ENCODE data around the gene NAXD. TPM values are rescaled to one million over a fixed set of nuclear protein-coding genes. Genes with fewer than 3 reads are reported as not detected.
"Not testable (repeated sequence)": the region's sequence is repeated elsewhere in the genome, so short reads cannot be mapped to it uniquely, and the experiment has no call there.

The NAXD gene
- total RNA-seq, 1 experiment from 2014 or later, result 22.8 TPM

DNA sequence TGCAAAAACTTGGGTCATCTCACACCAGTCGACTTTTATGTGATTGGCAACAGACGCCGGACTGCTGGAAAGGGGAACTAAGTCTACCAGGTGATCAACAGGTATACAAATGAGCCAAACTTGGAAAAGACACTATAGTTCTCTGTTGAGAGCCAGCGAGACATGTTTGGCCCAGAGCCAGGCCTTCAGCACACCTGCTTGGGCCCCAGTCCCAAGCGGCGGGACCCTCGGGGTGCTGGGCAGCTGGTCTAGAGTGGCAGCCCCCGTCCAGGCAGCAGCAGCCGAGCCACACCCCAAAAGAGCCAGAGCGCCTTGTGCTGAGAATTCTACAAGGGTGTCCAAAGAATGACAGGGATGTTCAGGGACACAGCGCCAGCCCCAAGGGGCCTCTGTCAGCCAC, 28.0 kb downstream of the NAXD start:
- DNase-seq (ENCODE audit: low read depth), result no peak

DNA sequence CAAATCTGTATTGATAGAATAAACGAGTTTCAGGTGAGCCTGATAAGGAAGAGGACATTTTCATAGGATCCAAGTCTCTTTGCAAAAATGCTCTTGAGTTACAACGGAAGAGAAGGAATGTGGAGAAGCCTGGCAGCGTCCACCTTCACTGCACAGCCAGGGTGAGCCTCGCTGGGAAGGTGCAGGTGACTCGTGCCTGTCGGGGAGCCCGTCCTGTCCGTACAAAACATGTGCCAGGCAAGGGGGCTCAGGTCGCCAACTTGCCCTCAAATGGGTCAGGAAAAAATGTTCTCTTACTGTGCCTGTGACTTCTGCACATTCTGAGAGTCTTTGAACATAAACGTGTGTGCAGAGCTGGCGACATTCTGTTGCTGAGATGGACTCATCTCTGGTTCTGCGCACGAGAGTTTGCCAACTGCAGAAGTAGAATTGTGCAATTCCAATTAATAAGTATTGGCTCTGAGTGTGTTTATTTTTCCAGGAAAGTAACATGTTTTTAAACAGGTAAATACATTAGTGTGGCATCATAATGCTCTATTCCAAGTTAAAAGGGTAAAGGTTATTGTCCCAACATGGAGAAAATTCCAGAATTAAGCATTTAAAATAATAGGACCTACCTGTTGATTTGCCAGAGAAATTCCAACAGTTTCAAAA, 28.6 kb downstream of the NAXD start:
- DNase-seq (ENCODE audit: low read depth), result no peak

DNA sequence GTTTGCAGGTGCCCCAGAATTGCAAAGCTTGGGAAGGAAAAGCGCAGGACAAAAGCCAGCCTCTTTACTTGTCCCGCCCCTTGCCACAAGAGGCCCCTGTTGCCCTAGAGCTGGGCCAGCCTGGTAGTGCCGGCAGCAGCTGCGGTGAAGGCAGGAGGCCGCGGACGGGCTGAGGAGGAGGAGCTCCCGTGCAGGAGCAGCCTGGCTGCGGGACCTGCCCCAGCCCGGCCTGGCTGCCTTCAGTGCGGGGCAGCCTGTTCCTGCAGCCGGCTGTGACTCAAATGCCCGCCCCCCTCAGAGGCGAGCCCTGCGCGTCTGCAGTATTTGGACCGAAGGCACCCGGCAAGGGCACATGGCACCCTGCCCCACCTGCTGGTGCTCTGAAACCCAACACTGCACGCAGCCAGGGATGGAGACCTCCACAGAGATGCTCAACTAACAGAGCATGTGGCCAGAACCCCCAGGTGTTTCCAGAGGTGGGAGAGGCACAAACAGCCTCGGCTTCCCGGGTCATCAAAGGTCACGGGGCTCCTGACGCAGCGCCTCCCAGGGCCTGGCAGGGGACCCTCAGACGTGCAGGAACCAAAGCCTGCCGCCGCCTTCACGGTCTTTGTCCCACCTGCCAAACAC, 29.7 kb downstream of the NAXD start:
- DNase-seq (ENCODE audit: low read depth), result no peak

DNA sequence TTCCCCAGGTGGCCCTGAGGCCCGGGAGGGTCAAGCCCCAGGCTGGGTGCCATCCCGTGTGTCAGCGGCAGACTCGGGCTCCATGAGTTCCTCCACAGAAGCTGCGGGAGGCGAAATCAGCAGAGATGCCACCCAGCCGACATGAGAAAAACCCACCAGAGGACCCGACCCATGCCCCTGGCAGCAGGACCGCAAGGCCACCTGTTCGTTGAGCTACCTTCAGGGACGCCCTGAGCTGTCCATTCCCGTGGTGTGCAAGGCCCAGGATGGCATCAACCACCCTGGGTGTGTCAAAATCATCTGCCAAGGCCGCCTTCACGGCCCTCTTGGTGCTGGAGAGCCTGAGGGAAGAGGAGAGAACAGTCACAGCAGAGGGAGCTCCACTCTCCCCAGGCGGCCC, 30.4 kb downstream of the NAXD start:
- no peak for DNase-seq (ENCODE audit: low read depth)

DNA sequence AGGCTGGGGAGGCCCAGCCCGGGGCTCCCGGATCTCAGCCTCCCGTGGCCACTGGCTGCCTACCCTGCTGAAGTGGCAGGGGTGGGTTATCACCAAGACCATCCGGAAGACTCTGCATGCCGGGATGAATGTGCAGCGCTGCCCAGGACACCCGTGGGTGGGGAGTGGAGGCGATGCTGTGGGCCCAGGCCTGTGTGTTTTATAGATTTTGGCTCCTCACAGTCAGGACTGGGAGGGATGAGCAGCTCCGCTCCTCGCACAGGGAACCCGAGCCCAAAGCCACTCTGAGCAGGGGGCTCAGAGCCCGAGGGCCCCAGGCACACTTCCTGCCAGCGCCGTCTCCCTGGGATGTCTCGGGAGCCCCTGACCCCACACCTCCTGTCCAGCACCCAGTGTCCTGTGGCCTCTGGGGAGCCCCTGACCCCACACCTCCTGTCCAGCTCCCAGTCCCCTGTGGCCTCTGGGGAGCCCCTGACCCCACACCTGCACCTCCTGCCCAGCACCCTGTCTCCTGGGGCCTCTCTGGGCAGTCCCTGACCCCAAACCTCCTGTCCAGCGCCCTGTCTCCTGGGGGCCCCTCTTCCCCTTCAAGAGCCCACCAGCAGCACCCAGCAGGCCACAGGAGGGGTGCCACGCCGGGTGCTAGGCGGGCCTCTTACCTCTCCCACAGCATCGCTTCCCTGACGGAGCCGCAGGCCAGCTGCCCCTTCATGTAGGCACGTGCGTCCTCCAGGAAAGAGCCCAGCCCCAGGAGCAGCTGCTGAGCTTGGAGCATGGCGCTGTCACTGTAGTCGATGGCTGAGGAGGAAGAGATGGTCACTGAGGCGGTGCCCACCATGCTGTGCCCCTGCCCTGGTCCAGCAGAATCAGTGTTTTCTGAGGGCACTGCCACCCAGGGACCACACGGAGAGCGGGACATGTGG, 31.4 kb downstream of the NAXD start:
- DNase-seq (ENCODE audit: low read depth), result no peak

DNA sequence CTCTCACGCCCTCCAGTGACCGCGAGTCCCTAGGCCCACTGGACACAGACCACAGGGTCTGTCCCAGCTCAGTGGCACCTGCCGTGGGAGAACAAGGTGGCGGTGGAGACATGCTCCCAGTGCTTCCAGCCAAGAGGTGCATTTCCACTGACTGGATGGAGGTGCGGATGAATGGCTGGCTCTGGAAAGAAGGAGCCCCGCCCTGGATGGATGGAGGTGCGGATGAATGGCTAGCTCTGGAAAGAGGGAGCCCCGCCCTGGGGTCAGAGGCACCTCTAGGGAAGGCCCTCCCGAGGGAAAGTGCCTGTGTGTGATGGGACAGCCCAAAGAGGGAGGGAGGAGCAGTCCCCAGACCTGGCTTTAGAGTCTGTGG, 32.0 kb downstream of the NAXD start:
- DNase-seq (ENCODE audit: low read depth), result no peak

DNA sequence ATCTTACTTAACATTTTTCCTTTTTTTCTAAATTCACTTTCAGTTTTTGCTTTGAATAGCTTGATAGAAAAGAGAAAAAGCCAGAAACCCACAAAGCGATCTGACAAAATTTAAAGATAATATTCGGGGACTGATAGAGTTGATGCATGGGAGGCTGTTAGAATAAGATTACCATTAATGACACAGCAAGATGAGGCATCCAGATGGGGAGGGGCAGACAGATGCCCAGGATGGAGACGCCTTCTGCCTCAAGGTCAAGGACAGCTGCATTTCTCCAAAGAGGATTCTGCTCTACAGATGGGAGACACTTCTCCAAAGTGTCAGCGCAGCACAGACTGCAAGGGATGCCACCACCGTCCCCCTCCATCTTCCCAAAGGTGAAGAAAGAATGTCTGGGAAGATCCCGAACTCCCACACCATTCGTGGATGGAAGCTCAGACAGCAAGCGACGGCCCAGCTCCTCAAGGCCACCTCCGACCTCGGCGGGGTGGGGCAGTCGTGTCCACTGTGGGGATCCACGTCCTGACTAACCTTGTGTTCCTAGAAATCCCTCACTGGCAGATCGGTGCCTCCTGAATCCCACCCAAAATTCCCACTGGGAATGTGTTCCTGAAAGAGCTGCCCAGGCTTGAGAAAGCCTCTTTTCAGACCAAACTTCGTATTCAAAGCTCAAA, 32.9 kb downstream of the NAXD start:
- DNase-seq (ENCODE audit: low read depth), result no peak

DNA sequence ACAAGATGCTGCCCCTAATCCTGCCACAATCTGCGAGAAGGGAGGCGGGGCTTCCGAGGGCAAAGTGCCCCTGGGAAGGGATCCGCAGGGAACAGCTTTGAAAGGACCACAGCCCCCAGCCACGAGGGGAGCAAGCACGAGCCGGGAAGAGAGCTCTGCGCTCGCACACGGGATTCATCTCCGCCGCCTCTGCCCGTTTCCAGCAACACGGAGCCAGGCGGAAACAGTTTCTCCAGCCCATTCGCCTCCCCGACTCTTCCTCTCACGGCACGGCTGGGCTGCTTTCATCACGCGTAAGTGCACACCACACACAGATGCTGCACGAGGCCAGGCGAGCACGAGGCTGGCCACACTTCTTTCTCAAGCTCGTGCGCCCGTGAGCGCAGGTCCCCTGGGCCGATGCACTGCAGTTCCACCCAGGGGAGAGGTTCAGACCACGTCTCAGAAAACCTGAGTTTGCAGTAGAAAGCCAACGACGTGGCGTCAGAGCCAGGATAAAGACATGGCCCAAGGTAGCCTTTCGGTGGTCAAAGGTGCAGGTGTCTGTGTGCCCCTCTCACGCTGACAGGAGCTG, 33.6 kb downstream of the NAXD start:
- DNase-seq (ENCODE audit: low read depth), result no peak

DNA sequence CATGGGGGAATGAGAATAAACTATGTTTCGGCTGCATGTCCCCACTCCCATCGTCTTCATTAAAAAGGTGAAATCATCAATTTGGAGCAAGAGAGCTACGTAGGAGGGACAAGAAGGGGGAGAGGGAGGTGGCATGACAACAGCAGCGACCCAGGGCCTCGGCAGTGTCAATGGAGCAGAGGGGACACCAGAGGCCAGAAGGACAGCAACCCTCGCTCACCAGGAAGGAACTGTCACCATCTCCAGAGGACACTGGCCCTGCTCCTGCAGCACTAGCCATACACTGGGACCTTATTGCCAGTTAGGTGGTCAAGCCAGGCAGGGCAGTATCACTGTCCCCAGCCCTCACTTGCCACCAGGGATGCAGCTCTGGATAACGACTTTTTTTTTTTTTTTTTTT, 34.2 kb downstream of the NAXD start:
- no peak for DNase-seq (ENCODE audit: low read depth)

DNA sequence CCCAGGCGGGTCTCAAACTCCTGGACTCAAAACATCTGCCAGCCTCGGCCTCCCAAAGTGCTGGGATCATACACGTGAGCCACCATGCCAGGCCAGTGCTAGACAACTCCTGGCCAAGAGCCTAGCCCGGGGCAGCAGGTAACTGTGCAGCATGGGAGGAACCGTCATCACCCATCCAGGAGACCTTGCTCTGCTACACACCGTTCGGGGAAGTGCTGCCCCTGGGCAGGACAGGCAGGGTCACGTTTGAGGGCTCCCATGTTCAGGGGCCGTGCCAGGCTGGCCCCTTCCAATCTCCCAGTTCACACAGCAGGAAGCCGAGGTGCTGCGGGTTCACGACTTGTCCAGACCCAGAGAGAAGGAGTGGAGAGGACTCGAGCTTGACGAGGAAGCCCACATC, 35.1 kb downstream of the NAXD start:
- no peak for DNase-seq (ENCODE audit: low read depth)

DNA sequence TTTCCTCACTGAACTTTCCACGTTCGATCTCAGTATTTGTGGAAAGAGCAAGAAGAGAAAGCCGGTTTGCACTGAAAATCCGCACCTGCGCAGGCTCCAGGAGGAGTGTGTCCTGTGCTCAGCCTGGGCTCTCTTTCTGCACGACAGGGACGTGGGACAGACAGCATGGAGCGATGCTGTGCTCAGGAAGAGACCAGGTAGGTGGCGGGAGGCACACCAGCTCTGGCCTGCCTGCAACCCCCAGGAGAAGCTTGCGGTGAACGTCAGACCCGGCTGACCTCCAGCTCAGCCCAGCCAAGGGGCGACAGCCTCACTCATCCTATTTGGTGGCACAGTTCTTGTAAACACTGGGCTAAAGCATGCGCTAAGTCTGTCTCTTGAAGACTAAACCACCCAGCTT, 35.9 kb downstream of the NAXD start:
- DNase-seq (ENCODE audit: low read depth), result no peak

DNA sequence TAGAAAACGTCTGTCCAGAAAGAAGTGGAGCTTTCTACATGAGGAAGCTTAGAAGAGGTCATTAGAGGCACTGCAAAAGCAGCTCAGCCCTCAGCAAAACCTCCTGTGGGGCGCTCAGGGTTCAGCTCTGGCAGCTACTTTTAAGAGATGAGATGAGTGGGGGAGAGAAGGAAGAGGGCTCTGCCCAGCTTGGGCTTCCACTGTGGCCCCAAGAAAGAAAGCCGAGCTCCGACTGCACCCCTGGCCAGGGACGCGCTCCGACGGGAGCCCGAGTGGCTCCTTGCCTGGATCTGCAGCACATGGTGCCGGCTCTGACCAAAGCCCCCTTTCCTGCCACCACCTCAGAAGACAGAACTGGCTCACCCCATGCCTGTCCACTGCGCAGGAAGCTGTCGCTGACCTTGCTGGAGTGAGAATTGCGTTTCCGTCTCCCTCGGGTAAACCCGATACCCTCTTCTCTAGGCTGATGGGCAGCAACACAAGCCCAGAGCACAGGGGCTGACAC, 36.4 kb downstream of the NAXD start:
- no peak for DNase-seq (ENCODE audit: low read depth)

DNA sequence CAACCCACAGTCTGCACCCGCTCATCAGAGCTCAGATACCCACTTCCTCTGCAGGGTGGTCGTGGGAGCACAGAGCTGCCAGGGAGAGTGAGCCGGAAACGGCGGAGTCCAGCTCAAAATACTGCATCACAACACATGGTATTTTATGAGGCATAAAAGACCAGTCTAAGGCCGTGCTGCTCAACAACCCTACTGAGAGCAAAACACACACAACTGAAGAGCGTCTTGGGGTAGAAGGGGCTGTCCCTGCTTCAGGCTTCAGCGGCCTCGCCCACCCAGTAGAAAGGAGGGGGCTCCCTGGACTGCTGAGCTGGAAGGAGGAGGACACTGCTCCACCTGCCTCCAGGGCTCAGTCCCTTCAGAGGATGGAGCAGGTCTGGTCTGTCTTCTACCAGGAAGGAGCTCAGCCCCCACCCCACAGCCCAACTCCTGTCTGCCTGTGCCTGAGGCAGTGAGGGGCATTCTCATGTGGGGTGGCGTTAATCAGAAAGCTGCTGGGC, 36.9 kb downstream of the NAXD start:
- no peak for DNase-seq (ENCODE audit: low read depth)

DNA sequence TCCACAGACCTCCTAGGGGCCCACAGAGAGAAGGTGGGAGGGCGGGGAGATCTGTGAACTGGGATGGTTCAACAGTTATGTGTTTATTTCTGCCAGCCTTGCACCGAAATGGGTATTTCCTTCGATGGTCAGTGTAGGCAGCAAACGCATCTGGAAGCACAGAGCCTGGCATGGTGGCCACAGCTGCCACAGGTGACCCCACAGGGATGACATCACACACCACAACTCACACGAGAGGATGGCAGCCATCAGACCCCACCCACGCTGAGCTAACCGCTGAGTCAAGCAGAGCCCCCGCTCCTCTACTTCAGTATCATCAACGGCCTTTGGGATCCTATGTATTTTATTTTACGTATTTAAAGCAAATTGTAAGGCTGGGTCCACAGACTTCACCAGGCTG, 37.4 kb downstream of the NAXD start:
- DNase-seq (ENCODE audit: low read depth), result no peak

DNA sequence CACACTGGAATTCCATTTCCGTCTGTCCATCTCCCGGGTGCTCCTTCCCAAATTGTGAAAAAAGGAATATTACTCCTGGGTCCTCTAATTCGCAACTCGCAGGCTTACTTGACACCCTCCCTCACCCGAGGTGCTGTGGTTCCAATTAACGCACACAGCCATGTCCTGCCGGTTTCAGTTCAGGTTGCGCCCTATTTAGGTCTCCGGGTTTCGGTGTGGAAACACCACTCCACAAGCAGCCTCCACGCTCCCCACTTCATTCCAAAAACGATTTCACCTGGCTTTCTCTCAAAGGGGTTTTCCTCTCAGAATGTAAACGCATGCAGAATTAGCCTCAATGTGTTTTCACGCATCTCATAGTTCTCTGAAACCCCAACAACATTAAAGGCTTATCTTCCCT, 37.9 kb downstream of the NAXD start:
- no peak for DNase-seq (ENCODE audit: low read depth)

DNA sequence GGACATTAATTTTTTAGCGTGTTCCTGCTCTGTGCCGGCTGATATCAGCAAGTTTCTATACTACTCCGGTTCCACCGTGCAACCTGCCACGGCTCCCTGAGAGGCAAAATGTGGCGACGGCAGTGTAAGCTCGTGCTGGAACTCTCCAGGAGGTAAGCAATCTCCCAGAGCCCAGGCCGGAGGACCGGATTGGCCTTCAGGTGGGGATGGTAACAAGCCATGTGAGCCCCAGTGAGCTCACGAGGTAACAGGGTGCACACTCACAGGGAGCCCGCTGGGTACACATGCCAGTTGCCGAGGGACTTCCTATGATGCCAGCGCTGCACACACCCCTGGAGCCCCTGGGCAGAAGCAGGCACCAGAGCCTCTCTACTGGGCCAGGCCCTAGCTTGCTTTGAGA, 38.5 kb downstream of the NAXD start:
- DNase-seq (ENCODE audit: low read depth), result no peak

DNA sequence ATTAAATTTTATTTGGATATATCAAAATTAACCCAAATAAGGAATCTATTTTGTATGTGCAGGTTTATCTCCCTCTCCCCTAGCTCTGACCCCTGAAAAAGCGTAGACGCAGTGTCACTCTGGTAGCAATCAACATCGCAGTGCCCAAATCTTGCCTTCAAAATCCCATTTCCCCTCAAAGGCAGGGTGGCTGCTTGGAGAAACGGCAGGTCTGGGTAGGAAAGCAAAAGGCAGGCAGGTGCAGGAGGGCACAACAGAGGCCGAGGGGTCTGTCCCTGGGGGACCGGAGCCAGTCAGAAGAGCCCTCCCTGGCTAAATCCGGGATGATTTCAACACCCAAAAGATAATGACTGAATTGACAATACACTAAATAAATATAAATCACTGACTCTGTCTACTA, 41.9 kb downstream of the NAXD start:
- no peak for DNase-seq (ENCODE audit: low read depth)

DNA sequence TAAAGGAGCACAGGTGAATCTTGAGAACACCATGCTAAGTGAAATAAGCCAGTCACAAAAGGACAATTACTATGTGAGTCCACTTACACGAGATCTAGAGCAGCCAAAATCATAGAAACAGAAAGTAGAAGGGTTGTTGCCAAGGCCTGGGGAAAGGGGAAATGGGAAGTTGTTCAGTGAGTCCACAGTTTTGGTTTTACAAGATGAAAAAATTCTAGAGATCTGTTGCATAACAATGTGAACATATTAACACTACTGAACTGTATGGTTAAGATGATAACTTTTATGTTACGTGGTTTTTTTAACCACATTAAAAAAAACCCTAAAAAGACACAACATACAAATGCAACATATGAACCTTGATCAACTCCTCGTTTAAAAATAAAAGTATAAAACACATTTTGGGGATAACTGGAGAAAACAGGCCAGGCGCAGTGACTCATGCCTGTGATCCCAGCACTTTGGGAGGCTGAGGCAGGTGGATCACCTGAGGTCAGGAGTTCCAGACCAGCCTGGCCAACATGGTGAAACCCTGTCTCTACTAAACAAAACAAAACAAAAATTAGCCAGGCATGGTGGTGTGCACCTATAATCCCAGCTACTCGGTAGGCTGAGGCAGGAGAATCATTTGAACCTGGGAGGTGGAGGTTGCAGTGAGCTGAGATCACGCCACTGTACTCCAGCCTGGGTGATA, 43.0 kb downstream of the NAXD start:
- DNase-seq (ENCODE audit: low read depth), result not testable (repeated sequence)

DNA sequence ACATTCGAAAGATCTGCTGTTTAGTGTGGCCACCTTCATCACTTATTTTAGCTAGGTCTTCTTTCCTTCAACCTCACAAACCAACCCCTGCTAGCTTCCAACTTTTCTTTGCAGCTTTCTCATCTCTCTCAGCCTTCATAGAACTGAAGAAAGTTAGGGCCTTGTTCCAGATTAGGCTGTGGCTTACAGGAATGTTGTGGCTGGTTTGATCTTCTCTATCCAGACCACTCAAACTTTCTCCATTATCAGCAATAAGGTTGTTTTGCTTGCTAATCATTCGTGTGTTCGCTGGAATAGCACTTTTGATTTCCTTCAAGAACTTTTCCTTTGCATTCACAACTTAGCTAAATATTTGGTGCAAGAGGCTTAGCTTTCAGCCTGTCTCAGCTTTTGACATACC, 45.9 kb downstream of the NAXD start:
- no peak for DNase-seq (ENCODE audit: low read depth)

DNA sequence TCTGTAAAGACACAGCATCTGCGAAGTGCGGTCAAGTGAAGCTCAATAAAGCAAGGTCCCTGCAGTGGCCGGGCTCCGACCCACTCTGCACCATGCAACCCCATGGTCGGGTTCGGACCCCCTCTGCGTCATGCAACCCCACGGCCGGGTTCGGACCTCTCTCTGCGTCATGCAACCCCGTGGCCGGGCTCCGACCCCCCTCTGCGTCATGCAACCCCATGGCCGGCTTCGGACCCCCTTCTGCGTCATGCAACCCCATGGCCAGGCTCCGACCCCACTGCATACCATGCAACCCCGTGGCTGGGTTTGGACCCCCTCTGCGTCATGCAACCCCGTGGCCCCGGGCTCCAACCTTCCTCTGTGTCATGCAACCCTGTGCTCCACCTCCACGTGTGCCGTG, 46.7 kb downstream of the NAXD start:
- DNase-seq (ENCODE audit: low read depth), result no peak
